HCT116 (cell line): Measurements from ENCODE around the gene MUC13. TPM values are rescaled to one million over a fixed set of nuclear protein-coding genes. Genes with fewer than 3 reads are reported as not detected.

Source experiments
- ATAC-seq: fragments of 200-7000 bp; cut with Tn5 transposase; 2 replicates; pipeline ENCODE4 v1.9.1; 2020; ENCODE audit warnings: mild to moderate bottlenecking, moderate library complexity
- BruUV-seq: library from RNA; stranded (reverse); fragments of 400-500 nt; replicated peaks from 2 replicates; lab custom pipeline; 2021; lab: Mats Ljungman, UMichigan
- CTCF ChIA-PET: fragments of 300-600 bp; sonication (Branson Sonifier 250); formaldehyde crosslinking; loops from one replicate; lab custom pipeline; 2021; ENCODE audit warnings: antibody characterized with exemption; lab: Charles Lee
- POLR2A ChIA-PET: fragments of 300-600, 350-600 bp; sonication (Branson Sonifier 250); formaldehyde crosslinking; loops from one replicate; lab custom pipeline; 2021; ENCODE audit warnings: antibody characterized with exemption; lab: Charles Lee
- RAD21 ChIA-PET, 2 experiments: fragments of 300-600 bp; sonication (Branson Sonifier 250); formaldehyde crosslinking; loops; one replicate each; lab custom pipeline; 2023; ENCODE audit warnings: low total read pairs in 2 of 2; ENCODE audit not compliant: uncharacterized antibody in 2 of 2, unreplicated experiment in 2 of 2, low non-redundant PET in 1 of 2; lab: Charles Lee
- DNase-seq: peaks from one replicate; pipeline ENCODE4 v3.0.0-alpha.2; 2010; ENCODE audit warnings: low read depth, low spot score
- H2AFZ ChIP-seq: fragments of 200-600 bp; shearing (Covaris generic), sonication (generic); 2 replicates; pipeline ENCODE4 v1.6.1; 2017; ENCODE audit warnings: low read depth, mixed run types, mixed read lengths, antibody characterized with exemption, low read length; ENCODE audit not compliant: poor library complexity, severe bottlenecking
- H3K27ac ChIP-seq: 2 replicates; pipeline ENCODE4 v1.5.1; 2012; ENCODE audit warnings: low read depth, low read length
- H3K27me3 ChIP-seq: fragments of 200-600 bp; sonication (generic); 2 replicates; pipeline ENCODE4 v1.6.1; 2016; ENCODE audit warnings: mixed run types, low read length, mixed read lengths; ENCODE audit not compliant: insufficient read depth
- H3K36me3 ChIP-seq, 2 experiments: fragments of 200-500 bp in 1 of 2; fragments of 200-600 bp in 1 of 2; sonication (Bioruptor generic) in 1 of 2; sonication (generic) in 1 of 2; 2 replicates each; pipeline versions ENCODE4 v1.5.1 to v1.6.1; 2014 to 2016; ENCODE audit warnings: low read length in 2 of 2, inconsistent platforms in 1 of 2, mixed read lengths in 1 of 2, mixed run types in 1 of 2; ENCODE audit not compliant: insufficient read depth in 2 of 2, control insufficient read depth in 1 of 2
- H3K4me1 ChIP-seq, 2 experiments: fragments of 200-600 bp in 1 of 2; sonication (generic) in 1 of 2; 2 replicates each; pipeline versions ENCODE4 v1.5.1 to v1.6.1; 2012 to 2017; ENCODE audit warnings: low read length in 2 of 2, inconsistent platforms in 1 of 2, mild to moderate bottlenecking in 1 of 2, mixed read lengths in 1 of 2, mixed run types in 1 of 2, moderate library complexity in 1 of 2; ENCODE audit not compliant: insufficient read depth in 2 of 2, control insufficient read depth in 1 of 2
- H3K4me2 ChIP-seq: fragments of 200-600 bp; sonication (generic); 2 replicates; pipeline ENCODE4 v1.6.1; 2017; ENCODE audit warnings: mixed run types, low read length, mixed read lengths
- H3K4me3 ChIP-seq, 2 experiments: fragments of 200-600 bp in 1 of 2; sonication (generic) in 1 of 2; replicated peaks in 1 of 2; 2 replicates each; pipeline ENCODE4 v1.5.1; 2011 to 2016; ENCODE audit warnings: low read length in 2 of 2, control low read depth in 1 of 2, low read depth in 1 of 2, mild to moderate bottlenecking in 1 of 2, mixed read lengths in 1 of 2, mixed run types in 1 of 2
- H3K79me2 ChIP-seq: fragments of 200-600 bp; sonication (generic); 2 replicates; pipeline ENCODE4 v1.6.1; 2017; ENCODE audit warnings: mild to moderate bottlenecking, mixed run types, low read length, moderate library complexity, mixed read lengths; ENCODE audit not compliant: insufficient read depth
- H3K9ac ChIP-seq: fragments of 200-600 bp; sonication (generic); 2 replicates; pipeline ENCODE4 v1.6.1; 2016; ENCODE audit warnings: low read length, mixed read lengths
- H3K9me2 ChIP-seq: fragments of 200-600 bp; sonication (generic), shearing (Covaris generic); 2 replicates; pipeline ENCODE4 v1.6.1; 2017; ENCODE audit warnings: mixed run types, mild to moderate bottlenecking, moderate library complexity; ENCODE audit not compliant: insufficient read depth
- H3K9me3 ChIP-seq, 2 experiments: fragments of 200-500 bp in 1 of 2; fragments of 200-600 bp in 1 of 2; sonication (Bioruptor generic) in 1 of 2; sonication (generic) in 1 of 2; 2 replicates each; pipeline ENCODE4 v1.6.1; 2014 to 2017; ENCODE audit warnings: low read length in 2 of 2, mixed read lengths in 2 of 2, inconsistent platforms in 1 of 2, low read depth in 1 of 2, mild to moderate bottlenecking in 1 of 2, mixed run types in 1 of 2, moderate library complexity in 1 of 2; ENCODE audit not compliant: control insufficient read depth in 1 of 2, insufficient read depth in 1 of 2
- H4K20me1 ChIP-seq: fragments of 200-600 bp; sonication (generic), shearing (Covaris generic); 2 replicates; pipeline ENCODE4 v1.6.1; 2017; ENCODE audit warnings: mixed run types, mild to moderate bottlenecking, moderate library complexity; ENCODE audit not compliant: insufficient read depth
- CBX3 ChIP-seq: IDR thresholded peaks from 2 replicates; pipeline ENCODE4 v1.6.1; 2012; ENCODE audit warnings: low read depth
- CEBPB ChIP-seq: IDR thresholded peaks from 2 replicates; pipeline ENCODE4 v1.6.1; 2012; ENCODE audit warnings: low read depth
- EGR1 ChIP-seq: IDR thresholded peaks from 2 replicates; pipeline ENCODE4 v1.6.1; 2012; ENCODE audit warnings: low read depth
- EZH2 ChIP-seq: fragments of 200-600 bp; sonication (generic); IDR thresholded peaks from 2 replicates; pipeline ENCODE4 v1.6.1; 2017; ENCODE audit warnings: antibody characterized with exemption, mixed run types
- EZH2phosphoT487 ChIP-seq: fragments of 200-600 bp; IDR thresholded peaks from 2 replicates; pipeline ENCODE4 v1.6.1; 2018; ENCODE audit warnings: antibody characterized with exemption, borderline replicate concordance
- FOSL1 ChIP-seq: IDR thresholded peaks from 2 replicates; pipeline ENCODE4 v1.6.1; 2012; ENCODE audit warnings: low read depth
- MAX ChIP-seq: IDR thresholded peaks from 2 replicates; pipeline ENCODE4 v1.6.1; 2012
- POLR2AphosphoS5 ChIP-seq: IDR thresholded peaks from 2 replicates; pipeline ENCODE4 v1.6.1; 2011; ENCODE audit warnings: mild to moderate bottlenecking, low read depth, low read length, moderate library complexity
- RAD21 ChIP-seq: IDR thresholded peaks from 2 replicates; pipeline ENCODE4 v1.6.1; 2012; ENCODE audit warnings: low read depth, mild to moderate bottlenecking
- SIN3A ChIP-seq: IDR thresholded peaks from 2 replicates; pipeline ENCODE4 v1.6.1; 2012; ENCODE audit warnings: low read depth
- TCF7L2 ChIP-seq: IDR thresholded peaks from 2 replicates; pipeline ENCODE4 v1.7.0; 2011; ENCODE audit warnings: borderline replicate concordance, inconsistent platforms; ENCODE audit not compliant: insufficient read depth, insufficient read length; ENCODE audit errors: extremely low read depth
- YY1 ChIP-seq: IDR thresholded peaks from 2 replicates; pipeline ENCODE4 v1.6.1; 2011; ENCODE audit warnings: low read length, low read depth, moderate library complexity, mild to moderate bottlenecking; ENCODE audit not compliant: insufficient replicate concordance; ENCODE audit errors: extremely low read depth
- intact Hi-C: fragments of 100-400 bp; cut with micrococcal nuclease; formaldehyde crosslinking; loops from 2 replicates; pipeline ENCODE4 v1.10.0; 2022
- total RNA-seq: library from RNA; stranded (reverse); gene quantifications from one replicate; pipeline ENCODE4 v1.2.1, GENCODE V29; 2021; ENCODE audit not compliant: unreplicated experiment
- TF ChIP-seq, protein P1 (sequence below), 3 experiments: fragments of 200-600 bp in 1 of 3; sonication (generic) in 1 of 3; IDR thresholded peaks in 2 of 3; conservative IDR thresholded peaks in 1 of 3; 2 replicates each; pipeline ENCODE4 v1.5.1; 2012 to 2017; ENCODE audit warnings: low read depth in 2 of 3, low read length in 2 of 3, antibody characterized with exemption in 1 of 3, borderline replicate concordance in 1 of 3, control low read depth in 1 of 3, mild to moderate bottlenecking in 1 of 3, mixed read lengths in 1 of 3, mixed run types in 1 of 3, moderate library complexity in 1 of 3; ENCODE audit not compliant: insufficient read depth in 1 of 3
- TF ChIP-seq, protein P2 (sequence below): IDR thresholded peaks from 2 replicates; pipeline ENCODE4 v1.6.1; 2011; ENCODE audit warnings: mild to moderate bottlenecking, low read length, moderate library complexity; ENCODE audit not compliant: insufficient replicate concordance; ENCODE audit errors: extremely low read depth

The MUC13 gene
- total RNA-seq, 1 experiment from 2014 or later = 0.44 TPM

GRCh38 chr3:124916837-124917409 lies 17.6 kb downstream of the MUC13 start:
- no peaks in the 10 kb centered on the region for H3K9me2 ChIP-seq
- CTCF ChIA-PET = interaction anchor here (1.7 kb wide), 1 partner anchor 12 kb away, joined by 6 read pairs; no protein-coding TSS in a partner anchor
- ATAC-seq = no peak

GRCh38 chr3:124915254-124915653 lies 19.3 kb downstream of the MUC13 start:
- no peak overlapping the region for H3K4me3 ChIP-seq
- no peaks in the 10 kb centered on the region for H3K9me3 ChIP-seq
- intact Hi-C loops = no loop called here
- ATAC-seq = no peak
- H3K4me2 ChIP-seq = no peak overlapping the region
- H3K9me2 ChIP-seq = no peaks in the 10 kb centered on the region
- no peak overlapping the region for H3K9ac ChIP-seq
- no peaks in the 10 kb centered on the region for H4K20me1 ChIP-seq
- POLR2A ChIA-PET = no interaction called here
- H3K36me3 ChIP-seq = no peaks in the 10 kb centered on the region
- no TSS peak for BruUV-seq
- H2AFZ ChIP-seq = no peak overlapping the region
- no peaks in the 10 kb centered on the region for H3K79me2 ChIP-seq
- H3K27me3 ChIP-seq = no peaks in the 10 kb centered on the region
- no peaks in the 10 kb centered on the region for H3K4me1 ChIP-seq
- DNase-seq = no peak
- RAD21 ChIA-PET = no interaction called here
- H3K27ac ChIP-seq = no peak overlapping the region
- CTCF ChIA-PET = interaction anchor here (0.8 kb wide), 1 partner anchor 154 kb away, joined by 3 read pairs; no protein-coding TSS in a partner anchor
- TF ChIP-seq FOSL1 (no peak), RAD21 (no peak), TCF7L2 (no peak), CEBPB (no peak), CBX3 (no peak), MAX (no peak), EZH2phosphoT487 (no peak), YY1 (no peak), EGR1 (no peak), EZH2 (no peak)
- TF ChIP-seq, protein P1, sequence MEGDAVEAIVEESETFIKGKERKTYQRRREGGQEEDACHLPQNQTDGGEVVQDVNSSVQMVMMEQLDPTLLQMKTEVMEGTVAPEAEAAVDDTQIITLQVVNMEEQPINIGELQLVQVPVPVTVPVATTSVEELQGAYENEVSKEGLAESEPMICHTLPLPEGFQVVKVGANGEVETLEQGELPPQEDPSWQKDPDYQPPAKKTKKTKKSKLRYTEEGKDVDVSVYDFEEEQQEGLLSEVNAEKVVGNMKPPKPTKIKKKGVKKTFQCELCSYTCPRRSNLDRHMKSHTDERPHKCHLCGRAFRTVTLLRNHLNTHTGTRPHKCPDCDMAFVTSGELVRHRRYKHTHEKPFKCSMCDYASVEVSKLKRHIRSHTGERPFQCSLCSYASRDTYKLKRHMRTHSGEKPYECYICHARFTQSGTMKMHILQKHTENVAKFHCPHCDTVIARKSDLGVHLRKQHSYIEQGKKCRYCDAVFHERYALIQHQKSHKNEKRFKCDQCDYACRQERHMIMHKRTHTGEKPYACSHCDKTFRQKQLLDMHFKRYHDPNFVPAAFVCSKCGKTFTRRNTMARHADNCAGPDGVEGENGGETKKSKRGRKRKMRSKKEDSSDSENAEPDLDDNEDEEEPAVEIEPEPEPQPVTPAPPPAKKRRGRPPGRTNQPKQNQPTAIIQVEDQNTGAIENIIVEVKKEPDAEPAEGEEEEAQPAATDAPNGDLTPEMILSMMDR (IDR thresholded peaks at IDR 0.05 in 2 of 3, conservative IDR thresholded peaks at IDR 0.05 in 1 of 3; ENCODE audit: borderline replicate concordance in 1 of 3, insufficient read depth in 1 of 3, low read depth in 2 of 3, low read length in 2 of 3) = no peak

More at GRCh38 chr3:124916837-124917409, 17.6 kb downstream of the MUC13 start:
- Histone ChIP-seq H3K4me3 (no peak overlapping the region), H3K27ac (no peak overlapping the region), H3K9me3 (no peaks in the 10 kb centered on the region), H4K20me1 (no peaks in the 10 kb centered on the region), H3K36me3 (no peaks in the 10 kb centered on the region), H3K79me2 (no peaks in the 10 kb centered on the region), H2AFZ (no peak overlapping the region), H3K4me2 (no peak overlapping the region), H3K27me3 (no peaks in the 10 kb centered on the region), H3K4me1 (no peaks in the 10 kb centered on the region), H3K9ac (no peak overlapping the region)
- intact Hi-C loops = no loop called here
- BruUV-seq = no TSS peak
- ChIA-PET RAD21 (no interaction called here), POLR2A (no interaction called here)
- TF ChIP-seq, protein P2, sequence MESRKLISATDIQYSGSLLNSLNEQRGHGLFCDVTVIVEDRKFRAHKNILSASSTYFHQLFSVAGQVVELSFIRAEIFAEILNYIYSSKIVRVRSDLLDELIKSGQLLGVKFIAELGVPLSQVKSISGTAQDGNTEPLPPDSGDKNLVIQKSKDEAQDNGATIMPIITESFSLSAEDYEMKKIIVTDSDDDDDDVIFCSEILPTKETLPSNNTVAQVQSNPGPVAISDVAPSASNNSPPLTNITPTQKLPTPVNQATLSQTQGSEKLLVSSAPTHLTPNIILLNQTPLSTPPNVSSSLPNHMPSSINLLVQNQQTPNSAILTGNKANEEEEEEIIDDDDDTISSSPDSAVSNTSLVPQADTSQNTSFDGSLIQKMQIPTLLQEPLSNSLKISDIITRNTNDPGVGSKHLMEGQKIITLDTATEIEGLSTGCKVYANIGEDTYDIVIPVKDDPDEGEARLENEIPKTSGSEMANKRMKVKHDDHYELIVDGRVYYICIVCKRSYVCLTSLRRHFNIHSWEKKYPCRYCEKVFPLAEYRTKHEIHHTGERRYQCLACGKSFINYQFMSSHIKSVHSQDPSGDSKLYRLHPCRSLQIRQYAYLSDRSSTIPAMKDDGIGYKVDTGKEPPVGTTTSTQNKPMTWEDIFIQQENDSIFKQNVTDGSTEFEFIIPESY = no peak
- TF ChIP-seq SIN3A (no peak), POLR2AphosphoS5 (no peak), CEBPB (no peak), FOSL1 (no peak), YY1 (no peak)
- DNase-seq = no peak
